GM19023 (cell line): ENCODE measurements around the gene MADD.
A peak's percentile ranks its signal among the peaks of the same experiment; 100 is the strongest.

Experiments
- ATAC-seq: cut with Tn5 transposase; IDR thresholded peaks from one replicate; pipeline ENCODE4 v1.9.1; 2021; ENCODE audit warnings: mild to moderate bottlenecking, moderate library complexity; ENCODE audit not compliant: unreplicated experiment

The MADD gene

DNA sequence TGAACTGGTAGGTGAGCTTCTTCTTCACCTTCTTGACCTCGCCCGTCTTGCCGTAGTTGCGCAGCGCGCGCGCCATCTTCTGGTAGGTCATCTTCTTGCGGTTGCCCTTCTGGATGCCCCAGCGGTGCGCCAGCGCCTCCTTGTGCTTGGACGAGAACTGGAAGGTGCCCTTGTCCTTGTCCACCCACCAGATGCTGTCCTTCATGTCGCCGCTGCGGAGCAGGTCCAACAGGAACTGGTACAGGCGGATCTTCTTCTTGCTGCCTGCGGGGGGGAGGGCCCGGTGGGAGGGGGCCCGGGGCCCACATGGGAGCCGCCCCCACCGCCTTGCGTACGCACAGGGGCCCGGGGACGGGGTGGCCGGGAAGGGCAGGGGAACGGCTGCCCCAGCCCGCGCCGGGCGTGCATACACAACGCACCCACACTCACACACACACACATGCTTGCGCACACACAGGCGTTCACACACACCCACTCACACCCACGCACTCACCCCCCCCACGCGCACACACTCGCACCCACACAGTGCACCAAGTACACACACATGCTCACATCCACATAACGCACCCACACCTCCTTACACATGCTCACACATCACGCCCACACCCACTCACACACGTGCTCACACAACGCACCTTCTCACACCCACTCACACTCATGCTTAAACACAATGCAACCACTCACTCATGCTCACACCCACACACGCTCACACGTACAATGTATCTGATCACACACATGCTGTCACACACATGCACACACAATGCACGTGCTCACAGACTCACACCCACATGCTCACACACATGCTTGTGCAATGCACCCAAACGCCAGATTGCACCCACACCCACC is 85.6 kb downstream of the MADD start:
- ATAC-seq: no peak

DNA sequence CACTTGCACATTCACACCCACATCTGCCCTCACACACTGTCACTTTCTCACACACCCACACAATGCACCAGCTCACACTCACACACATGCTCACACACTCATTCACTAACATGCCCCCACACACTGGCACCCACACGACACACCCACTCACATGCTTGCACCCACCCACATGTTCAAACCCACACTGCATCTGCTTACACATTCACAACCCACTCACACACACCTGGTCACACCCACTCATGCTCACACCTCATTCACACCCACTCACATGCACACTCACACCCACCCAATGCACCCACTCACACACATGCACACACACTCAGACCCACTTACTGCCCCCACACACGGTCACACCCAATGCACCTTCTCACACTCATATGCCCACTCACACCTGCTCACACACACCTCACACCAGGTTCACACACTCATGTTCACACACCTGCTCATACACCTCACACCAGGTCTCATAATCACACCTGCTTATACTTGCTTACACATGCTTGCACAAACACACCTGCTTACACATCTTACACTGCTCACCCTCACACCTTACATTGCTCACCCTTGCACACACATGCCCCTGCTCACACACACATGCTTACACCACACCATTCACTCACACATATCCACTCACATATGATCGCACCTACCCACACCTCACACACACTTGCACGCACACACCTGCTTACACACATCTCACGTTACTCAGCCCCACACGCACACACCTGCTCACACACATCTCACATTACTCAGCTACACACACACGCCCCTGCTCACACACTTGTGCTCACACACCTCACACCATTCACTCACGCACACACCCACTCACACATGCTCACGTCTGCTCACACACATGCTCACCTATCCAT is 86.4 kb downstream of the MADD start:
- ATAC-seq: no peak

DNA sequence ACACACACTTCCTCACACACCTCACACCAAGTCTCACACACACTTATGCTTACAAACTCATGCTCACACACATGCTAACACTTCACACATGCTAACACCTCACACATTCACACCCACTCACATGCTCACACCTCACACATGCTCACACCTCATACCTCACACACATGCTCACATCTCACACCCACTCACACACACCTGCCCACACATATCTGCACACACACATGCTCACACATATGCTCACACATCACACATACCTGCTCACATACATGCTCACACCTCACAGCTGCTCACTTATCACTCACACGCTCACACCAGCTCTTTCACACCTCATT is 87.0 kb downstream of the MADD start:
- ATAC-seq: no peak

DNA sequence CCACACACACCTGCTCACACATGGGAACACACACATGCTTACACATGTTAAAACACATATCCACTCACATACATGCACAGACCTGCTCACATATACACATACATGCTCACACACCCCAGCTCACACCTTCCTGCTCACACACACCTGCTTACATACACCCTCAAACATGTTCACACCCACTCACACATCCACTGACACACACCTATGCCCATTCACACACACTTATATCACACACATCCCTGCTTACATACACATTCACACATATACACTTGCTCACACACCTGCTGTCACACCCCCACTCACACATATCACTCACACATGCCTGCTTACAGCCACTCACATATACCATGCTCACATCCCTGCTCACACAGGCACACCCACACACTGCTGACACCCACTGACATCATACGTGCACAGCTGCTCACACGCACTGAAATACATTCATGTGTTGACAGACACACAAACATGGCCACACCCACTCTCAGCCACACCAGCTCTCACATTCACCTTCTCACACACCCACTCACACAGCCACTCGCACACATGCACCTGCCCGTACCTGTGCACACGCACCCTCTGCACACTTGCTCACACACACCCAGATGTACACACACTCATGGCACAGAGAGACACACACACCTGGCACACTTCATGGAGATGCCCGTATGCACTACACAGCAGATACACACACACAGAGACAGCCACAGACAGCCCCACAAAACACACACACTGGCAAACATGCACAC is 88.2 kb downstream of the MADD start:
- ATAC-seq: no peak

DNA sequence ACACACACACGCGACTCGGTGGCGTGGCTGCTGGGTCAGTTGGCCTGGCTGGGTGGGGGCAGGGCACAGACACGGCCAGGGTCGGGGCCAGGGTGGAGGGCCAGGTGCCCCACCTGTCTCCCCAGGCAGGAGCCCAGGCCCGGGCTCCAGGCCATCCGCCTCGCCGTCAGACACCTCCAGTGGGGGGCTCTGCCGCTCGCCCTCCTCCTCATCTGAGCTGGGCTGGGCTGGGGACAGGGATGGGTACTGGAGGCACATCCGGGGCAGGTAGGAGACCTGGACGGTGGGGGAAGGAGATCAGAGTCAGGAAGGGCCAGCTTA is 88.8 kb downstream of the MADD start:
- ATAC-seq: no peak

DNA sequence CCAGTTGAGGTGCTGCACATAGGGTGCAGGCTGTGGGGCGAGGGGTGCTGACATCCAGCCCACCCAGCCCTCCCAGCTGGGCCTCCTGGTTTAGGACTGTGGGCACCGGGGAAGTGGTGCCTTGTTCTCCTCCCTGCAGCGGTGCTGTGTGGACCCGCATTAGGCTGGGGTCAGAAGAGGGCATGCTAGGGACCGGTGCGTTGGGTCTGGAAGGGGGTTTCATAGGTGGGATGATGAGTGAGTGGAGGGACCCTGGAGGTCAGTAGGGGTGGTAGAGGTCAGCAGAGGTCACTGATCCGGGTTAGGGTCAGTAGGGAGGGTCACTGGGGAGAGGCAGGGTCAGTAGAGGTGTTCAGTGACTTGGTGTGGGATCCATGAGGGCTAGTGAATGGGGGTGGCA is 89.2 kb downstream of the MADD start:
- no peak for ATAC-seq

DNA sequence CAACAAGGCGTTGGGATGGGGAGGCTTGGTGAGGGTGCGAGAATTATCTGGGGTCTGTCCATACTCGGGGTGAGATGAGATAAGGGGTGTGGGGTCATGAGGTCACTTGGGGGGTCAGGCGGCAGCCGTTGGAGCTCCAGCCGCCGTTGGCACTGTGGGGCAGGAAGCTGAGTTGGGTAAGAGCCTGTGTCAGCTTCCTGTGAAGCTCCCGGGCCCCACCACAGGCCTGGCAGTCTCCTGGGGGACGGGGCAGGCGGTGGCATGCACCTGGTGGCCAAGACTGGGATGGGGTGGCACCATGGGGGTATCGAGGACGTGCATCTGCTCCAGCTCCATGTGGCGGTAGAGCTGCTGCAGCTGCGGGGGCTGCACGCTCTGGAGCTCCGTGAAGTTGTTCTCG is 89.7 kb downstream of the MADD start:
- no peak for ATAC-seq

DNA sequence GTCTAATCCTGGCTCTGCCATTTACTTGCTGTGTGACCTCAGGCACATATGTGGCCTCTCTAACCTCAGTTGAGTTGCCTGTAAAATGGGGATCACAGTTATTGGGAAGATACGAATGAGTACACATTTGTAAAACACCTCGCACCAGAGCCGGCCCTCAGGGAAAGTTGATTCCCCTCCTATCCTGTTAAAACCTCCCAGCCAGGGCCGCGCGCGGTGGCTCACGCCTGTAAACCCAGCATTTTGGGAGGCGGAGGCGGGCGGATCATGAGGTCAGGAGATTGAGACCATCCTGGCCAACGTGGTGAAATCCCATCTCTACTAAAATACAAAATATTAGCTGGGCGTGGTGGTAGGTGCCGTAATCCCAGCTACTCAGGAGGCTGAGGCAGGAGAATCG is 90.4 kb downstream of the MADD start:
- ATAC-seq: no peak

DNA sequence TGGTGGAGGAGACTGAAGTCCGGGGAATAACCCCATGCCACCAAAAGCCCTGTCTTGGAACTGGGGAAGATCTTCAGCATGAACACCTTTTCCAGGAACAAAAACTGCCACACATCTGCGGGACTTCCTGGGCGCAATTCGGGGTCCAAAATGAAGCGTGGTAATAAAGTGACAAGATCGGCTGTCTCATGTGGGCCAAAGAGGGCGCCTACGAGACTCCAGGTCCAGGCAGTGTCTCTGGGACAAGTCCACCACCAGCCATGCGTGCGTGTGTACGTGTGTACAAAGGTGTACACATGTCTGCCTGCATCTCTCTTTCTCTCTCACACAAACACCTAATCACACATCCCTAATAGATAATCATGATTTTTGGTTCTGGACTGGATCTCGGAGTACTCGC is 91.5 kb downstream of the MADD start:
- ATAC-seq: no peak

DNA sequence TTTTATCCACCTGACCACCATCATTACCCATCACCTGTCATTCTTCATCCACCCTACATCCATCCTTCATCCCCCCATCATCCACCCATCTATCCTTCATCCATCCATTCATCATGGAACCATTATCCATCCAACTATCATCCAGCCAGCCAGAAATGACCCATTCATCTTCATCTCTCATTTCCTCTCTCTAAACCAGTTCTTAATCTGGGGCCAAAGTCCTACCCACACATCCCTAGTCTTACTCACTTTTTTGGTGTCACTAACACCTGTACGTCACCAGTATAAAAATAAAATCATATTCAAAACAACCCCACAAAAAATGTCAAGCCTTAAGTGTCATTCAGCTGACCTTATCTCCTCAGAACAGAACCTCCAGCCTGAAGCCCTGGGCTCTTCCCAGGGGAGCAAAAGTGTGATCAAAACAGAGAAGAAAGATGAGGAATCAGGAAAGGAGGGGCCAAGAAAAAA is 96.1 kb downstream of the MADD start:
- ATAC-seq: no peak

DNA sequence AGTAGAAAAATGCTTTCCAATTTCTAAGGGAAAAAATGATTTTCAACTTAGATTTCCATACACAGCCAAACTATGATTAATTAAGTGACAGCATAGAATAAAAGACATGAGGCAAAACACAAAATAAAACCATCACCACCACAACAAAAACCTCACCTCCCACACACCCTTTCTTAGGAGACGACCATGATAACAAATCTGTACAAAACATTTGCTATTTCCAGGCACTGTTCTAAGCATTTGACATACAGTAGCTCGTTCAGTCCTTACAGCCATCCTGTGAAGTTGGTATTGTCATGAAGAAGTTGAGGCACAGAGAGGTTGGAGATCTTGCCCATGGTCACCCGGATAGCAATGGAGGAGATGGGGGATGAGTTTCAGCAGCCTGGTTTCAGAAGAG is 99.7 kb downstream of the MADD start:
- no peak for ATAC-seq

DNA sequence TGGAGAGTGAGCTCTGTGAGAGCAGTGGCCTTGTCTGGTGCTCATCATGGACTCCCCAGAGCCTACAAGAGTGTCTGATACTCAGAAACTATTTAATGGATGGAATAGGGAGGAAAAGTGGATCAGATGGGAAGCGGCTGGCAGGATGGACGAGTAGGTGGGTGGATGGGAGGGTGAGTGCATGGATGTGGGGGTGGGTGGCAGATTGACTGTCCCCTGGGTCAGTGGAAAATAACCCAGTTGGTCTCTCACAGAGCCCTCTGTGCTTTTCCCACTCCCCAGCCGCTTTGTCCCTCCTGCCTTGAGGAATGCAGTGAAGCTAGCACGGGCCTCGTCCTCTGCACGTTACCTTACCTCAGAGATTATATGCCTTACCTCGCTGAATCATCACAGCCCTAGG is 102.5 kb downstream of the MADD start:
- no peak for ATAC-seq

DNA sequence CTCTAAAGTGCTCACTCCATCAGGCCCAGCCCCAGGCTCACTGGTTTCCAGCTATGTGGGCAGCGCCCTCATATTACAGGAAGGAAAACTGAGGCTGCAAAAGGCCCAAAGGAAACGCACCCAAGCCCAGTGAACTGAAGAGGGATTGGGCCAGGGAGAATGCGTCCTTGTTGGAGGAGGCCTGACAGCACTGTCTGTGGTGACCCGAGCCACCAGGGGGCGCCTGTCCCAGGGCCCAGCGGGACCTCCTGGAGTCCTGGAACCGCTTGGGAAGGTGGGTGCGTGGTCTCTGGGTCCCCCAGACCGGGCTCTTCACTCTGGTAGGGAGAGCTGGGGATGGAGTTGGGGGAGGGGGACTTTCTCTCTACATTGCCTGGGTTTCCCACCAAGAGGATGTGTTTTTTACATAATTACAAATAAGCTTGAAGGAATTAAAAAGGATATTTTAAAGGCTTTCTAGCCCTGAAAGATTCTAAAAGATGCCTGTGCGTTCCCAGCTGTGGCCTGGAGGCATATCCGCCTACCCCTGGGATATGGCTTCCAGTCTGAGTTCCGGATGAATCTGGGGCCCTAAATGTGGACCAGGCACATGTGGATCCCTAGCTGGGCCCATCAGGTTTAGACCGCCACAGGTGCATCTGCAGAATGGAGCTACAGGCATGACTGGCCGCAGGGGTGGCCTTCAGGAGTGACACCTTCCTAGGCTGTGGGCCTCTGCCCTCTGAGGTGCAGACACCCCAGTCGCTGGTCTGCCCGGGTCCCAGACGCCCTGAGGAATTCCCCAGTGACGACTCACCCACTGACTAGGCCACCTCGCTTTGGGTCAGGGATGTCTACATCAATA is 104.2 kb downstream of the MADD start:
- ATAC-seq: no peak

DNA sequence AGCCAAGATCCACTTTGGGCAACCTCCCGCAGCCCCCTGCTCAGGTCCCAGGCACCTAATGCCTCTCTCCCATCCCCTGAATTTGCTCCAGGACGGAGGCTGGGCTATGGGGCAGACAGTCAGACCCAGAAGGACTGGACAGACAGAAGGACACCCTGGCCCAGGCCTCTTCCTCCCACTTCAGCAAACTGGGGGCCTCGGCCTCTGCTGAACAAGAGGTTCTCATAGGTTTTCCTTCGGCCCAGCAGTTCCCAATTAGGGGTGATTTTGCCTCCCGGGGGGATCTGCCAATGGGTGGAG is 104.7 kb downstream of the MADD start:
- ATAC-seq: no peak

DNA sequence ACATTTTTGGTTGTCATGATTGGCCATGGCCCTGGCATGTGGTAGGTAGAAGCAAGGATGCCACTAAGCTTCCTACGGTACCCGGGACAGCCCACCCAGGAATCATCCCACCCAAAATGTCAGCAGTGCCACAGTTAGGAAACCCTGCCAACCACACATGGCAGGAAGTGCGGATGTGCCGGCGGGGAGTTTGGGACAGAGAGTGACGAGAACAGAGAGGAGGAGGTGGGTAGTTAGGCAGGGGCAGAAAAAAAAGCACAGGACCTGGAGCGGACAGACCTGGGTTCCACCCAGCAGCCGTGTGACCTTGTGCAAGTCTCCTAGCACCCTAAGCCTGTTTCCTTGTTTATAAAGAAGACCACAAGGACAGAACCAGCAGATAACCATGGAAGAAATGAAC is 105.1 kb downstream of the MADD start:
- ATAC-seq: no peak

DNA sequence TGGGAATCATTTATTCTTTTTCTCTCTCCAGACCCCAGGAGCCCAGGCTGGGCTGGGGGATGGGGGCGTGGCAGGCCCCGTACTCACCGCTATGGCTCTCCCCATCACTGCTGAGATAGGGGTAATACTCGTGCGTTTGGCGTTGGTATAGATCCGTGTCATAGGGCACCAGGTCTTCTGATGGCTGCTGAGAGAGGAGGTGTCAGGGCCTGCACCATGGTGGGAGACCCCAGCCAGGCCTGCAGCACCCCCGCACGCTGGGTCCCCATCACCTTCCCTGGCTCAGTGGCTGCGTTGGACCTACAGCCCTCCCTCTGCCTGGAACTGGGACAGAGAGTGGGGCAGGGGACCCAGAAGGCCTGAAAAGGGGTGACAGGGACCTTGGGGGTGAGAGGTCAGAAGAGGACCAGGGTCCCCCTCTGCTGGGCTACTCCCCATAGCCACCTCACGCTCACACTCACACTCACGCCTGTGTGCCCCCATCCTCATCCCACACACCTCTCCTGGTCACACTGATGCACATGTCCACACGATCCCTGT is 105.7 kb downstream of the MADD start:
- no peak for ATAC-seq

DNA sequence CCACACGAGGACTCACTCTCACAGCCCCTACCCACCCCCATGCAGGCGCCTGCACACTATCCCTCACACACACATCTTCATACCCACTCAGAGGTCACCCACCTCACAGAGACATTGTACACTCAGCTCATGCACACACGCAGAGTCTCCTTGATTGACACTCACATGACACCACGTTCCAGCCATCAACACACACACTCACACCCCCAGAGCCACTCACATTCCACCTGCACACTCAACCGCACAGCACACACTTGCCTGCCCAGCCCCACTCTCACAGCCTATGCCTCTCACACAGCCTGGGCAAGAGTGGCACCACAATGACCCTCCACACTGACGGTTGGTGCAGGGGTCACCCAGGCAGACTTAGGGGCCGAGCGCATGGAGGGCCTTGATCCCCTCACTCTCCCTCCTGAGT is 106.2 kb downstream of the MADD start:
- no peak for ATAC-seq

DNA sequence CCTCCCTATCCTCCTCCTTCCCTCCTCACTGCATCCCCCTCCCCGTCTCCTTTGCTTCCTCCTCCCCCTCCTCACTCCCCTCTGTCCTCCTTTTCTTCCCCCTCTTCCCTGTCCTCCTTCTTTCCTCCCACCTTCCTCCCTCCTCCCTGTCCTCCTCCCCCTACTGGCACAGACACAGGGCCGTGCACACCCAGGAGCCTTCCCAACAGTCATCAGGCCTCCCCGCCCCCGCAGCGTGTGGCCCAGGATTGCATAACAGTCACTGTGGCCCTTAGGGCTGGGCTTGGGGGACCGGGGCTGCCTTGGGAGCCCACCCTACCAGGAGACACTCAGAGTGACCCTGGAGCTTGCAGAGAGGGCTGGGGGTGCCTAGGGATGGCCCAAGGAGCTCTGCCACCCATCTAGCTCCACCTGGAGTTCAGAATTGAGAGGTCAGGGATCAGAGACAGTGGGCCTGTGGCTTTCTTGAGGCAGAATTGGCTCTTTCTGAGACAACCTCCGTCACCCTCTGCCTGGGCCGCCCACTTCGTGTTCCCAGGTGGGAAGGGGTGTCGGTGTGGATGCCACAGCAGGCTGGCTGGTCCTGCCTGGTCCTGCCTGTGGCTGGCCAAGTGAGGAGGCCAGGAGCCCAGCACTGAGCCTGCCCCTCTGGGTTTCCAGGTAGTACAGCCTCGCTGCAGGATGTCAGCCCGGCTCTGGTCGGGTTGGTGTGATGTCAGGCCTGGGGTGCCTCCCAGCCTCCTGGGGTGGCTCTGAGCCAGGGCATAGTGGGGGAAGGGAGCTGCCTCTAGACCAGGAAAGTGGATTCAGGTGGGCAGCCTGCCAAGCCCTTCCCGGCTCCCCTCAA is 106.8 kb downstream of the MADD start:
- ATAC-seq: peak; percentile 43

DNA sequence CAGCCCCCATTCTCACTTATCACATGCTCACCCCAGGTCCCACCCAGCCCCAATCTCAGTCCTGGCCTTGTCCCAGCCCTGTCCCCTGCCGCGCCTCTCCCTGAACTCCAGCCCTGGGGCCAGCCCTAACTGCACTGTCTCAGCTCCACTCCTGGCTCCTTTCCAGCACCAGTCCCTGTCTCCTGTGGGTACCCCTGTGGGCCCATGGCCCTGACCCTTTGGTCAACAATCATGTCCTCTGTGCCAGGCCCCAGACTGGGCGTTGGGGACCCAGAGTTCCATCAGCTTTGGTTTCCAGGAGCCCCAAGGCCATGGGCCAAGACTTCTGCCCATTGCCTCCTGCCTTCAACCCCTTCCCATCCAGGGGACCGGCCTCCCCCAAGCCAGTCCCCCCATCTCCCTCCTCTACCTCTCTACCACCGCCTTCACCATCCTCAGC is 107.7 kb downstream of the MADD start:
- ATAC-seq: peak; percentile 32
